Raji (cell line): Measurements from ENCODE around the gene SRD5A1.

Experiments
- POLR2A ChIP-seq: IDR thresholded peaks from 2 replicates; pipeline ENCODE4 v1.6.1; 2011; ENCODE audit warnings: low read depth, low read length, control low read depth; ENCODE audit not compliant: insufficient read depth

Gene SRD5A1

GRCh38 chr5:6655432-6655831, 22.2 kb downstream of the SRD5A1 start:
- TF ChIP-seq POLR2A: no peak

GRCh38 chr5:6656680-6657079, 23.4 kb downstream of the SRD5A1 start:
- no peak for TF ChIP-seq POLR2A

GRCh38 chr5:6659941-6660684, 26.9 kb downstream of the SRD5A1 start:
- TF ChIP-seq POLR2A: 0 out of 2 replicates have a peak, but pooled peaks have one; percentile 30

DNA sequence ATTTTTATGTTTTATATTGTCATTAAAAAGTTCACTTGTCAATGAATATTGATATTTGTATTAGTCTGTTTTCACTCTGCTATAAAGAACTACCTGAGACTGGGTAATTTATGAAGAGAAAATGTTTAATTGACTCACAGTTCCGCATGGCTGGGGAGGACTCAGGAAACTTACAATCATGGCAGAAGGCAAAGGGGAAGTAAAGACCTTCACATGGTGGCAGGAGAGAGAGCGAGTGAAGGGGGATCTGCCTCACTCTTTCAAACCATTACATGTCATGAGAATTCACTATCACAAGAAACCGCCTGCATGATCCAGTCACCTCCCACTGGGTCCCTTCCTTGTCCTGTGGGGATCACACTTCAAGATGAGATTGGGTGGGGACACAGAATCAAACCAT, 27.4 kb downstream of the SRD5A1 start:
- TF ChIP-seq POLR2A: no peak

DNA sequence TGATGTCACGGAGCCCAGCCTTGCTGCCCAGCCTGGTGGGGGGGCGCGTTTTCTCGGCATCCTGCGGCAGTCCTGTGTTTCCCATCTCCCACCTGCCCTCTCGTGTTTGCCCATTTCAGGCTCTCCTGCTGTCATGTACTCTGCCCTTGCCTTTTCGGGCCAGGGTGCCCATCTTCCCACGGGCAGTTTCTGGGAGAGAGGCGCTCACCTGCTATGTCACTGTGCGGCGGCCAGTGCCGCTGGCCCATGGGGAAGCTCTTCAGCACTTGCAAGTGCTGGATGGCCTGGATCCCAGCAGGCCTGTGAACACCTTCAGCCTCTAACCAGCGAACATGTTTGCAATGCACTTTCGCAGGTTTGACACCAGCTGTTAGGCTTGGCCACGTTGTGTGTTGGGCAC, 33.5 kb downstream of the SRD5A1 start:
- no peak for TF ChIP-seq POLR2A

GRCh38 chr5:6667648-6668047, 34.4 kb downstream of the SRD5A1 start:
- TF ChIP-seq POLR2A: no peak

DNA sequence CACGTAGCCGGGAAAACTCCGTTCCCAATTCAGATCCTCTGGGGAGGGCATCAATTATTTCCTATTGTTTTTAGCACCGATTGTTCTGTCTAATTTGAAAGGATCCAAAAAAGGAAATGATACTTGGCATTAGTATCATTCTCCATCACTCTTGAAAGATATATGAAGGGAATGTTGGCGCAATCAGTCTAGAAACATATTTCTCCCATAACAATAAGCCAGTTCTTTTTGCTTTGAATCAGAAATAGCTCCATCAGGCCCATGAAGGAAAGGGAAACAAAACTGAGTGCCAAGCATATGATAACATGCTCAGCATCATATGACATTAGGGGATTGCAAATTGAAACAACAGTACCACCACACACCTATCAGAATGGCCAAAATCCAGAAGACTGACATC, 39.8 kb downstream of the SRD5A1 start:
- no peak for TF ChIP-seq POLR2A

DNA sequence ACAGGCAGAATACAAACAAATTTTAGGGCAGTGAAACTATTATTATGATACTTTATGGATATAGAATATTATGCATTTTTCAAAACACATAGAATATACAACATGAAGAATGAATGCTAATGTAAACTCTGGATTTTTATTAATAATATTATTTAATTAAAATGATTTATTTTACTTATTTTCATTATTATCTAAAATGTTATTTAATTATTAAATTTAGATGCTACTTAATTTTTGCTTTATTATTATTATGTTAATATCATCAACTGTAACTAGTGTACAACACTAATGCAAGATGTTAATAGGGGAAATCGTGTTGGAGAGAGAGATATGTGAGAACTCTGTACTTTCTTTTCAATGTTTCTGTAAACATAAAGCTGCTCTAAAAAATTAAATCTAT, 40.7 kb downstream of the SRD5A1 start:
- TF ChIP-seq POLR2A: no peak

DNA sequence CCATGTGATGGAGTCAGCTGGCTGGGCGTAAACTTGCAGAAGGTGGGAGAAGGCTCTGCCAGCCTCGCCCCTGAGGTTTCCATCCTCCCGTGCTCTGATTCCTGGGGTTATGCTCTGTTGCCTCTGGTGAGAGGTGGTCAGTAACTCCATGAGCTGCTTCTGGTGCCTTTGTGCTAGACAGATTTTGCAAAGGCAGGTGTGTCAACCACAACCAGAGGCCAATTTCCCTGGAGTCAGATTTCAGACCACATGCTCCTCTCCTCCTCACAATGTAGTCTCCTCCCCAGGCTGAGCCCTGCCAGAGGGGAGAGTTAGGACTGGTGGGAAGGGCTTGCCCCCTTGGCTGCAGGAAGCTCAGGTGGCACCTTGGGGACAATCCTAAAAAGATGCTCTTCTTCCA, 41.2 kb downstream of the SRD5A1 start:
- no peak for TF ChIP-seq POLR2A

GRCh38 chr5:6674886-6675285, 41.6 kb downstream of the SRD5A1 start:
- TF ChIP-seq POLR2A: no peak

DNA sequence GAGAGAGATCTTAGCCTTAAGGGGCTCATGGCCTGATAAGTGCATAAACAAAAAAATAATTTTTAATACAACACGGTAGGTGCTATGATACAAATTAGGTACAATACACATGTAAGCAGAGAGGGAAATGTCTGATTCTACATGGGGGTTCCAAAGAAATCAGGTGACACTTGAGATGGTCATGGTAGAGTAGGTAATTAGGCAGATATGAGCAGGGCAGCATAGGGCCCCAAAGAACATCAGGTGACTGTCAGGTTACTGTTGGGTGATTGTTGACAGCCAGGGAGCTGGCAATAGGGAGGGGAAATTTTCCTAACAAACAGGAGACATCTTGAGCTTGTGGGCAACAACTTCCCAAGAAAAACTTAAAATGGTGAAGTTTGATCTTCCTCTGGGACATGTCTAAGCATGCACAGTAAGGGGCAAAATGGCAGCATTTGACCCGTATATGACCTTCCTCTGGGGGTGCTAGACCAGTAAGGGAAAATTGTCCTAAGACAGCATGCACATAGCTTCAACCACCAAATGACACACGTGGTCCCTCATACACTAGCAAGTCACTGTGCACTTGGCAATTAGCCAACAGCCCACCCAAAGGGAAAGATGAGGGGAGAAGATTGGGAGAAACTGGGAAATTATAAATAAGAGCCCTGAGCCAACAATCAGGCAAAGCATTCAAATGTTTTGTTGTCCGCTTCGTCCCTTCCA, 42.7 kb downstream of the SRD5A1 start:
- no peak for TF ChIP-seq POLR2A

DNA sequence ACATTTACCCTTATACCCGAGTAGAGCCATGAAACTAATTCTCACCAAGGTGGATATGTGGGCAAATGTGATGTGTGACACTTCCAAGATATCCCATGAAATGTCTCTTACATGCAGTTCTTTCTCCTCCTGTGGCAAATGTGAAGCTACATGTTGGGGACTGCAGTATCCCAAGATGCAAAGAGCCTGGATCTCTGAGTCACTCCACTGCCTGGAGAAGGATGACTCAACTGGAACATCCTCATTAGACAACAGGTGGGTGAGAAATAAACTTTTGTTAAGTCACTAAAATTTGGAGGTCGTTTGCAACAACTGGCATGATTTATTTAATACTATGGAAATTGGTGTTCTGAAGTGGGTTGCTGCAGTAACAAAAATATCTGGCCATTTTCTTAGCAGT, 43.5 kb downstream of the SRD5A1 start:
- no peak for TF ChIP-seq POLR2A

- no peak for TF ChIP-seq POLR2A
Observed at GRCh38 chr5:6678385-6678784, 45.1 kb downstream of the SRD5A1 start.

DNA sequence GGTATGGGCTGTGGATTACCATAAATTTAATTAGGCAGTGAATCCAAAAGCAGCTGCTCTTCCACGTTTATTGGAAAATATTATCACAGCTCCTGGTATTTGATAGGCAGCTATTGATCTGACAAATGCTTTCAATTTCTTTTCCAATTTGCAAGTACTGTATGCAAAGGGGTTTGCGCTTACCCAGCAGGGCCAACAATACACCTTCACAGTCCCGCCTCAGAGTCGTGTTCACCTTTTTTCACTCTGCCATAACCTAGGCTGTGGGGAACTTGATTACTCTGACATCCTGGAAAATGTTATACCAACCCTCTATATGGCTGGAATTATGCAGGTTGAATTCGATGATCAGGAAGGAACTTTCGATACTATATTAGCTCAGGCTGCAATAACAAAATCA, 47.7 kb downstream of the SRD5A1 start:
- TF ChIP-seq POLR2A: no peak

DNA sequence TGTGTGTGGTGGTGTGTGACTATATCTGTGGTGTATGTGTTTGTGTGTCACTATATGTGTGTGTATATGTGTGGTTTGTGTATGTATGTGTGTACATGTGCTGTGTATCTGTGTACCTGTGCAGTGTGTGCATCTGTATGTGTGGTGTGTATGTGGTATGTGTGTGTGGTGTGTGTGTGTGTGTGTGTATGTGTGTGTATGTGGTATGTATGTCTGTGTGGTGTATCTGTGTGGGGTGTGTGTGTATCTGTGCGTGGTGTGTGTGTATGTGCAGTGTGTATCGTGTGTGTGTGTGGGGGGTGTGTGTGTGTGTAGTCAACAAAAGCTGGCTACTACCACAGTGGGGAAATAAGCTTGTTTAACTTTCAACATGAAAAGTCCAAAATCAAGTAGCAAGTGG, 48.4 kb downstream of the SRD5A1 start:
- TF ChIP-seq POLR2A: no peak

- TF ChIP-seq POLR2A: no peak
Observed at GRCh38 chr5:6682239-6682638, 49.0 kb downstream of the SRD5A1 start.
